SIG-M5 treated with dmso at 0.1 percent for 504 hours (cell line): ENCODE measurements around the gene RBM28.
"Not testable (repeated sequence)": the region's sequence is repeated elsewhere in the genome, so short reads cannot be mapped to it uniquely, and the experiment has no call there.

Source experiments
- DNase-seq: peaks from one replicate; lab custom pipeline; 2025; ENCODE audit not compliant: unreplicated experiment; lab: John Stamatoyannopoulos, UW

RBM28 gene

GRCh38 chr7:128302139-128302538, 41.6 kb downstream of the RBM28 start:
- DNase-seq: no peak

- DNase-seq: no peak
Measured at GRCh38 chr7:128299109-128299607, 44.5 kb downstream of the RBM28 start.

- DNase-seq: not testable (repeated sequence)
Measured at GRCh38 chr7:128298004-128298403, 45.7 kb downstream of the RBM28 start.

DNA sequence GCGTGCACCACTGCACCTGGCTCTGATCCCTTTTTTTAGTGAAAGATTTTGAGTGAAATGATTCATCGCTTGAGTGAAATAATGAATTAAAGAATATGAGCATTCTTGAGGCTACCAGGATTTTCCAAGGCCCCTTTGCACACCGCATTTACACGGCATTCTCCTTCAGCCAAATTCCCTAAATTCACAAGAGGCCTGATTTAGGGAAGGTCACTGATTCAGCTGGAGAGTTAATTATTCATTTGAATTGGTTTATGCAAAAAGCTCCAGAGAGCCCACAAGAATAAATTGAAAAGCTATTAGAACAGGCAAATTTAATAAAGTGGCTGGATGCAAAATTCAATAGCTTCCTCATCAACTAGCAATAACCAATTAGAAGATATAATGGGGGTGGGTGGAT, 56.2 kb downstream of the RBM28 start:
- no peak for DNase-seq

GRCh38 chr7:128284102-128284501, 59.6 kb downstream of the RBM28 start:
- no peak for DNase-seq

DNA sequence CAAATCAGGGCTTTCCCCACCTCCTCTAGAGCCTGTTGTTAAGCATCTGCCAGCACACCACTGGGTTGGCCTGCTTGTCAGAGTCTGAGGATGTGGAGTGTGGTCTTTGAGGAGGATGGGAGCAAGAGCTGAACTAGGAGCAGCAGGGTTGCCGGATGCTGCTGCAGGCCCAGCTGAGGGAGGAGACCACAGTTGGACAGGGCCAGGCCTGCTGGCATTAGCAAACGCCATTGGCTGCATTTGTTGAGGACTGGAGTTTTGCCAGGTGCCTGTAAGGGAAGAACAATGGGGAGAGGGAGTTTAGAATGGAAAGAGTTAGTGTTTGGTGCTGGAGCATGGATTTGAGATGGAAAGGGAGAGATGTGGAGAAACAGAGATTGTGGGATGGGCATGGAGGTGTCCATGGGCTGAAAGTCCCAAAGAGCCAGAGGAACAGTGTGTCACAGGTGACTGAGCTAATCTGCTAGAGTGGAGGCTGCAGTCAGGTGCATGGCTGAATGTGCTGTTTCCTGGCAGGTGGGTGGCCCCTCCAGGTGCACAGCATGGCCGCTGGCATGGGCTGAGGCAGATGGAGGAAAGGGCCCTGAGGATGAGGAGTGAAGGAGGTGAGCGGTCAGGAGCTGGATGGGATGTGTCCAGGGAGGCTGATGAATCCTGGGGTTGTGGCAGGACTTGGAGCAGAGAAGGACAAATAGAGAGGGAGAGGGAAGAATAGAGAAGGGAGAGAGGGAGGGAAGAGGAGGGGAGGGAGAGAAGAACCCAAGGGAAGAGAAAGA, 61.9 kb downstream of the RBM28 start:
- DNase-seq: no peak

- not testable (repeated sequence) for DNase-seq
Measured at GRCh38 chr7:128280451-128280850, 63.3 kb downstream of the RBM28 start.

GRCh38 chr7:128279124-128279713, 64.5 kb downstream of the RBM28 start:
- no peak for DNase-seq

DNA sequence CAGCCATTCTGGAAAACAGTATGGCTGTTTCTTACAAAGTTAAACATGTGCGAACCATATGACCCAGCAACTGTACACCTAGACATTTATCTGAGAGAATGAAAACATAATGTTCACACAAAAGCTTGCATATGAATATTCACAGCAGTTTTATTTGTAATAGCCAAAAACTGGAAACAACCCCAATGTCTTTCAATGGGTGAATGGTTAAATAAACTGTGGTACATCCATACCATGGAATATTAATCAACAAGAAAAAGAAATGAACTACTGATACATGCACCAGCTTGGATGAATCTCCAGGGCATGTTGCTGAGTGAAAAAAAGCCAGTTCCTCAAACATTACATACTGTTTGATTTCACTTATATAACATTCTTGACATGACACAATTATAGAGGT, 65.3 kb downstream of the RBM28 start:
- no peak for DNase-seq

DNA sequence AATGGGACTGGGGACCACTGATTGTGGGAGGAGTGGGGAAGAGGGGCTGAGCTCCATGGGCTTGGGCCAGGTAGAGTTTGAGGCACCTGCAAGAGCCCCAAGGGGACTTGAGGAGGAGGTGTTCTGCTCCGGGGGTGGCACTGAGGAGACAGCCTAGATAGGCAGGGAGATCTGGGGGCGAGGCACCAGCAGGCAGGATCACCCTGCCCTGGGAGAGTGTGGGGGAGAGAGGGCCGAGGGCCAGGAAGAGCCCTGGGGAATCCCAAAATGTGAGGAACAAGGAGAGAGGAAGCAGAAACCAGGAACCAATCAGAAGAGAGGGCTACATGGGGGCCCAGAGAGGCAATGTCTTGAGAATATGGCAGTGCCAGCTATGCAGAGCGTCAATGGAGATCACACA, 68.0 kb downstream of the RBM28 start:
- no peak for DNase-seq

GRCh38 chr7:128274884-128275603, 68.7 kb downstream of the RBM28 start:
- no peak for DNase-seq

DNA sequence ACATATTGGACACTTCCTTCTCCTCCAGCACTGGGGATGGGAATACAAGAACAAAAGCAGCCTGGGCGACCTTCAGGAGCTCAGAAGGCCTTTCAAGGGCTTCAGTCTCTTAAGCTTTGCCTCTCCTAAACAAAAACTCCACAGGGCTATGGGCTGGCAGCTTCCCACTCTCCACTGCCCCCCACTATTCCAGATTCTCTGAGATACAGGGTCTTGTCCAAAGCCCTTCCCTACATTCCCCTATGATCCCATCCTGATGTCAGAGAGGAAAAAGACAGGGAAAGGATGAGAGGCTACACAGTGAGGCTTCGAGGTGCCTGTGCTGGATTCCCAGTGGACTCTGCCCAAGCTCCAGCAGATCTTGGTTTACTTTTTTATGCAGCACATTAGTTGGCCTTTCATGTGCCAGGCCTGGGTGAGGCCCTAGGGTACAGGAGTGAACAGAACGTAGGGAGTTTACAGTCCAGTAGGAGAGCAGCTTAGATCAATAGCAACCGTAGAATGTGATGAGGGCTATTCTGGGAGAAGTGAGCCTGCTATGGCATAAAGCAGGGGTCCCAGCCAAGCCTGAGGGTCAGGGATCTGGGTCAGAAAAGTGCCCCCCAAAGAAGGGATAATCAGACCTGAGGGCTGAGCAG, 69.3 kb downstream of the RBM28 start:
- DNase-seq: no peak

DNA sequence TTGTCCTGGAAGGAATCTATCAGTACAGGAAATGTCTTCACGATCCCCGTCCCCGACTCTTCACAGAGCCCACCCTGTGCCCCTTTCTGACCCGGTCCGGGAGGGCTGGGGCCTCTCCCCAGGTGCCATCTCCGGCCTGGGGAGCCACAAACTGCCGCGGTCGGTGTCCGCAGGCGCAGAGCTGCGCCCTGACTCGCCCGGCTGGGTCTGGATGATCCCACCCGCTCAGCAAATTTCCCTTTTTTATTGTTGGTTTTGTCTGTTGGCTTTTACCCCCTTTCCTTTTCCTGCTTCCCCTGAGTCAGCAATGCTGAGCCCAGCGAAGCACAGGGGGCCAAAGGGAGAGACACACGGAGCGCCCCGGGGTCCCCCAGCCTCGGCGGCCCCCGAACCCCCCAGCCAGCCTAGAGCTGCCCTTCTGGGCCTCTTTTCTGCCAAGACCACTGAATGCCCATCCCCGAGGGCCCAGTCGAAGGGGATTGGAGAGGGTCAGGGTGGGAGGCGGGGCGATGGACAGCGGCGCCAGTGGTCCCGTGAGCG, 71.7 kb downstream of the RBM28 start:
- no peak for DNase-seq

- no peak for DNase-seq
Measured at GRCh38 chr7:128271471-128271941, 72.2 kb downstream of the RBM28 start.

DNA sequence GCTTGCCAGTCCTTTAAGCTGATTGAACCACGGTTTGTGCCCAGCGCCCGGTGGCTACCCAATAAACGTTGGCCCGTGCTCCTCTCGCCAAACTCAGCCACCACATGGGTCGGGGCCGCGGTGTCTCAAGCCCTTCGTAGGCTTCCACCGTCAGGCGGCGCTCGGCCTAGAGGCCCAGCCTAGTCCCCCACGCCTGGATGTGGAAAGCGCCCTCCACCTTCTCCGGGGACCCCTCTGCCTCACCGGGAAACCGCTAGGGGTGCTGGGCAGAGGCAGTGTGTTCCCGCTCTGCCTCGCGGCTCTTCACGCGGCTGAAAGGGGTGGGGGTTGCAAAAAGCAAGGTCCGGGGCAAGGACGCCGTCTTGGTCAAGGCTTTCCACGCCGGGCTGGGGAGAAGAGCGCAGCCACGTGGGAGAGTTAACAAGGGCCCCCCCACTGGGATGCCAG, 72.9 kb downstream of the RBM28 start:
- DNase-seq: no peak

- DNase-seq: no peak
Measured at GRCh38 chr7:128268233-128268632, 75.5 kb downstream of the RBM28 start.

- DNase-seq: no peak
Measured at GRCh38 chr7:128267595-128267924, 76.1 kb downstream of the RBM28 start.

- no peak for DNase-seq
Measured at GRCh38 chr7:128266883-128267594, 76.7 kb downstream of the RBM28 start.

DNA sequence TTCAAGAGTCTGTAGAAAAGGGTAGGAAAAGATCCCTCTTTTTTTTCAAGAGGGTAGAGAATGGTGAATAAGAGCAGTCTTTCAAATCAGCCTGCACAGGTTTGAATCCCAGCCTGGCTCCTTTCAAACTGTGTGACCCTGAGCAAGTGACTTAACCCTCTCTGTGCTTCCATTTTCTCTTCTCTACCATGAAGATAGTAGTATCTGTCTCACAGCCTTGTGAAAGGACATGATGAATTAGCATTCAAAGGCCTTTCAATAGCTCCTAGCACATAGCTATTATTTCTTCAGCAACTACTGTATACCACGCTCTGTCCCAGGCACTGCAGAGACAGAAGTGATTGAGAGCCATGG, 77.2 kb downstream of the RBM28 start:
- no peak for DNase-seq

GRCh38 chr7:128265906-128266300, 77.8 kb downstream of the RBM28 start:
- DNase-seq: no peak
